IMR-90 (cell line): ENCODE measurements around the gene RFX4. TPM values are rescaled to one million over a fixed set of nuclear protein-coding genes. Genes with fewer than 3 reads are reported as not detected.

Experiments
- ATAC-seq: fragments of 200-7000 bp; cut with Tn5 transposase; 2 replicates; pipeline ENCODE4 v1.9.1; 2020; ENCODE audit warnings: low read depth, mild to moderate bottlenecking, moderate library complexity
- BruUV-seq: library from RNA; stranded (reverse); fragments of 400-500 nt; replicated peaks from 2 replicates; lab custom pipeline; 2021; lab: Mats Ljungman, UMichigan
- CTCF ChIA-PET: fragments of 300-600 bp; formaldehyde crosslinking; extraction: SDS; loops from one replicate; lab custom pipeline; 2021; ENCODE audit warnings: antibody characterized with exemption; lab: Yijun Ruan, JAX
- POLR2A ChIA-PET: fragments of 300-600 bp; sonication (Branson Sonifier 250); formaldehyde crosslinking; loops from one replicate; lab custom pipeline; 2022; ENCODE audit warnings: antibody characterized with exemption; ENCODE audit not compliant: unreplicated experiment; lab: Charles Lee
- DNase-seq: peaks from one replicate; pipeline ENCODE4 v3.0.0; 2013
- H2AFZ ChIP-seq: replicated peaks from 2 replicates; pipeline ENCODE3; 2013; ENCODE audit warnings: low read length, mild to moderate bottlenecking; ENCODE audit not compliant: poor library complexity
- H2AK5ac ChIP-seq: 2 replicates; pipeline ENCODE4 v1.6.1; 2013; ENCODE audit warnings: low read depth, low read length, inconsistent platforms
- H2AK9ac ChIP-seq: replicated peaks from 2 replicates; pipeline ENCODE3; 2013; ENCODE audit warnings: mild to moderate bottlenecking, low read depth, low read length, moderate library complexity; ENCODE audit not compliant: poor library complexity
- H2BK120ac ChIP-seq: 2 replicates; pipeline ENCODE4 v1.6.1; 2013; ENCODE audit warnings: low read depth, low read length, inconsistent platforms
- H2BK15ac ChIP-seq: 3 replicates; pipeline ENCODE4 v1.6.1; 2013; ENCODE audit warnings: low read depth, low read length, inconsistent platforms
- H2BK20ac ChIP-seq: 2 replicates; pipeline ENCODE4 v1.6.1; 2013; ENCODE audit warnings: low read depth, mild to moderate bottlenecking, inconsistent platforms, low read length, moderate library complexity
- H2BK5ac ChIP-seq: 2 replicates; pipeline ENCODE4 v1.6.1; 2013; ENCODE audit warnings: mild to moderate bottlenecking, low read depth, low read length, inconsistent platforms; ENCODE audit not compliant: poor library complexity, severe bottlenecking
- H3K14ac ChIP-seq: replicated peaks from 2 replicates; pipeline ENCODE4 v1.6.1; 2013; ENCODE audit warnings: low read depth, low read length, inconsistent platforms
- H3K18ac ChIP-seq: 2 replicates; pipeline ENCODE4 v1.6.1; 2013; ENCODE audit warnings: low read depth, low read length, control low read depth
- H3K23ac ChIP-seq: 2 replicates; pipeline ENCODE4 v1.6.1; 2013; ENCODE audit warnings: low read depth, low read length, inconsistent platforms
- H3K27ac ChIP-seq: 2 replicates; pipeline ENCODE4 v1.5.1; 2013; ENCODE audit warnings: mild to moderate bottlenecking, control low read depth, low read length; ENCODE audit not compliant: insufficient read depth
- H3K27me3 ChIP-seq: 2 replicates; pipeline ENCODE4 v1.6.1; 2013; ENCODE audit warnings: low read length; ENCODE audit not compliant: control insufficient read depth, insufficient read depth
- H3K36me3 ChIP-seq: 2 replicates; pipeline ENCODE4 v1.6.1; 2013; ENCODE audit warnings: low read length, mixed read lengths; ENCODE audit not compliant: control insufficient read depth, insufficient read depth
- H3K4ac ChIP-seq: 2 replicates; pipeline ENCODE4 v1.6.1; 2013; ENCODE audit warnings: low read depth, low read length, inconsistent platforms
- H3K4me1 ChIP-seq: 2 replicates; pipeline ENCODE4 v1.6.1; 2013; ENCODE audit warnings: low read length, mixed read lengths; ENCODE audit not compliant: control insufficient read depth, insufficient read depth
- H3K4me2 ChIP-seq: 2 replicates; pipeline ENCODE4 v1.6.1; 2013; ENCODE audit warnings: low read depth, mild to moderate bottlenecking, control low read depth, low read length, moderate library complexity
- H3K4me3 ChIP-seq: 2 replicates; pipeline ENCODE4 v1.5.1; 2013; ENCODE audit warnings: low read depth, mild to moderate bottlenecking, control low read depth, low read length, moderate library complexity; ENCODE audit not compliant: insufficient read depth
- H3K56ac ChIP-seq: 2 replicates; pipeline ENCODE4 v1.6.1; 2013; ENCODE audit warnings: low read length, inconsistent platforms; ENCODE audit not compliant: insufficient read depth; ENCODE audit errors: extremely low read depth
- H3K79me1 ChIP-seq, 2 experiments: 2 replicates each; pipeline ENCODE4 v1.6.1; 2013; ENCODE audit warnings: low read length in 2 of 2, inconsistent platforms in 1 of 2, low read depth in 1 of 2
- H3K9ac ChIP-seq: 2 replicates; pipeline ENCODE4 v1.6.1; 2013; ENCODE audit warnings: low read depth, low read length, control low read depth
- H3K9me1 ChIP-seq: 2 replicates; pipeline ENCODE4 v1.6.1; 2013; ENCODE audit warnings: low read length, inconsistent platforms; ENCODE audit not compliant: insufficient read depth
- H3K9me3 ChIP-seq: 2 replicates; pipeline ENCODE4 v1.6.1; 2013; ENCODE audit warnings: low read length; ENCODE audit not compliant: control insufficient read depth, insufficient read depth
- H4K20me1 ChIP-seq: 2 replicates; pipeline ENCODE4 v1.6.1; 2013; ENCODE audit warnings: low read length, inconsistent platforms; ENCODE audit not compliant: insufficient read depth
- H4K5ac ChIP-seq: 2 replicates; pipeline ENCODE4 v1.6.1; 2013; ENCODE audit warnings: mild to moderate bottlenecking, low read depth, low read length, control low read depth
- H4K8ac ChIP-seq, 2 experiments: 2 replicates each; pipeline ENCODE4 v1.6.1; 2013; ENCODE audit warnings: low read depth in 2 of 2, low read length in 2 of 2, control low read depth in 1 of 2, inconsistent platforms in 1 of 2
- H4K91ac ChIP-seq: 2 replicates; pipeline ENCODE4 v1.6.1; 2013; ENCODE audit warnings: low read depth, low read length, inconsistent platforms; ENCODE audit not compliant: insufficient read depth
- BHLHE40 ChIP-seq: fragments of 150-350 bp; IDR thresholded peaks from 2 replicates; pipeline ENCODE4 v1.6.1; 2016; ENCODE audit warnings: mild to moderate bottlenecking, low read depth, low read length
- CHD1 ChIP-seq: IDR thresholded peaks from 2 replicates; pipeline ENCODE4 v1.6.1; 2012; ENCODE audit warnings: low read depth, low read length, improper control_type of control experiment
- ELK1 ChIP-seq: fragments of 150-350 bp; IDR thresholded peaks from 2 replicates; pipeline ENCODE4 v1.6.1; 2016; ENCODE audit warnings: low read depth, mild to moderate bottlenecking, low read length, moderate library complexity, borderline replicate concordance
- FOS ChIP-seq: fragments of 150-350 bp; IDR thresholded peaks from 2 replicates; pipeline ENCODE4 v1.6.1; 2016; ENCODE audit warnings: low read depth, low read length
- MAZ ChIP-seq: IDR thresholded peaks from 2 replicates; pipeline ENCODE4 v1.6.1; 2012; ENCODE audit warnings: low read depth, mild to moderate bottlenecking, low read length, improper control_type of control experiment, moderate library complexity, borderline replicate concordance
- RFX5 ChIP-seq: IDR thresholded peaks from 2 replicates; pipeline ENCODE4 v1.8.0; 2012; ENCODE audit warnings: low read depth, mild to moderate bottlenecking, low read length, moderate library complexity
- SMC3 ChIP-seq: fragments of 150-350 bp; IDR thresholded peaks from 2 replicates; pipeline ENCODE4 v1.6.1; 2016; ENCODE audit warnings: low read depth, mild to moderate bottlenecking, antibody characterized with exemption, low read length, moderate library complexity
- WGBS, 2 experiments: methylation state at CpG; one replicate each; pipeline versions ENCODE4 v1.1.5 to v1.1.7; 2013; ENCODE audit warnings: missing lambda C conversion rate in 2 of 2; ENCODE audit not compliant: insufficient read length in 1 of 2; ENCODE audit errors: extremely low coverage in 2 of 2; 5-methylcytosine and 5-hydroxymethylcytosine counted together
- dilution Hi-C: fragments of 300-500 bp; cut with HindIII; formaldehyde crosslinking; loops from one replicate; pipeline ENCODE4 v1.14.3; 2018; ENCODE audit warnings: low sequenced_read_pairs; ENCODE audit not compliant: unreplicated experiment
- in situ Hi-C: fragments of 300-500 bp; cut with MboI; formaldehyde crosslinking; loops from 3 replicates; pipeline ENCODE4 v1.14.3; 2019; ENCODE audit warnings: low sequenced_read_pairs, inconsistent platforms, mixed read lengths
- intact Hi-C: fragments of 100-400 bp; cut with micrococcal nuclease; formaldehyde crosslinking; loops from 2 replicates; pipeline ENCODE4 v1.10.0; 2022
- polyA plus RNA-seq, 3 experiments: library from polyadenylated mRNA; depleted of rRNA; stranded (reverse); fragments of >200 nt; gene quantifications; 2 replicates each; pipeline ENCODE4 v1.2.3, GENCODE V29; 2012; ENCODE audit warnings: low replicate concordance in 1 of 3
- total RNA-seq: library from RNA; depleted of rRNA; stranded (reverse); fragments of >200 nt; gene quantifications from 2 replicates; pipeline ENCODE4 v1.2.3, GENCODE V29; 2012

The RFX4 gene
- total and polyA plus RNA-seq, 2 of the 4 experiments (the other 2 are of a cell fraction) = not detected

- TF ChIP-seq ELK1 = no peak
- no peak for TF ChIP-seq RFX5
These were observed 1.6 kb downstream of the RFX4 start (continued) for GRCh38 chr12:106584104-106585064.

- H3K4me3 ChIP-seq = no peak overlapping the region
- no peak overlapping the region for H3K56ac ChIP-seq
- no peak overlapping the region for H2BK120ac ChIP-seq
- H2BK20ac ChIP-seq = no peak overlapping the region
- no peak overlapping the region for H4K8ac ChIP-seq
- no peak overlapping the region for H3K14ac ChIP-seq
- CTCF ChIA-PET = no interaction called here
- in situ Hi-C loops (no loop called here), intact Hi-C loops (loop anchor here (10.0 kb wide), 2 partner anchors 170 to 260 kb away; no protein-coding TSS in a partner anchor), dilution Hi-C loops (no loop called here)
- no peaks in the 10 kb centered on the region for H3K9me1 ChIP-seq
- no peaks in the 10 kb centered on the region for H3K9me3 ChIP-seq
- TF ChIP-seq MAZ = no peak
- TF ChIP-seq CHD1 = no peak
- no peak for TF ChIP-seq SMC3
- TF ChIP-seq FOS = no peak
- TF ChIP-seq BHLHE40 = no peak
- POLR2A ChIA-PET = no interaction called here
- no peaks in the 10 kb centered on the region for H3K79me1 ChIP-seq
- H3K27ac ChIP-seq = no peak overlapping the region
- no peak overlapping the region for H3K18ac ChIP-seq
- H4K5ac ChIP-seq = no peak overlapping the region
- no peak for DNase-seq
- H3K23ac ChIP-seq = no peak overlapping the region
- peaks cover 85% of the 10 kb centered on the region for H3K27me3 ChIP-seq
- no peak overlapping the region for H4K91ac ChIP-seq
- no peak overlapping the region for H3K4ac ChIP-seq
- no peak overlapping the region for H2BK15ac ChIP-seq
- no peak overlapping the region for H2BK5ac ChIP-seq
- H2AK5ac ChIP-seq = no peak overlapping the region
- no TSS peak for BruUV-seq
- WGBS, 2 experiments = 0% methylated on average over 1 of the region's 17 CpGs; no CpG with 5 or more reads in 1 of the 2 experiments
- H2AFZ ChIP-seq = no peak overlapping the region
- ATAC-seq = no peak
- no peaks in the 10 kb centered on the region for H4K20me1 ChIP-seq
- no peak overlapping the region for H2AK9ac ChIP-seq
- H3K9ac ChIP-seq = no peak overlapping the region
- H3K4me2 ChIP-seq = no peak overlapping the region
- no peaks in the 10 kb centered on the region for H3K36me3 ChIP-seq
- H3K4me1 ChIP-seq = no peaks in the 10 kb centered on the region; the same call in 1 of the 2 replicates
These were observed 2.3 kb downstream of the RFX4 start for GRCh38 chr12:106585105-106585520.
